D341Med (cell line): ENCODE results near the gene PLPPR1.

ENCODE experiments used
- DNase-seq: peaks from one replicate; pipeline ENCODE4 v3.0.0; 2012; ENCODE audit warnings: low spot score

Gene PLPPR1

GRCh38 chr9:101209670-101210069, 181.1 kb downstream of the PLPPR1 start:
- no peak for DNase-seq

- no peak for DNase-seq
Observed at GRCh38 chr9:101212661-101213060, 184.1 kb downstream of the PLPPR1 start.

- no peak for DNase-seq
Observed at GRCh38 chr9:101219030-101219429, 190.5 kb downstream of the PLPPR1 start.

GRCh38 chr9:101220341-101220740, 191.8 kb downstream of the PLPPR1 start:
- peak; percentile 53 for DNase-seq

DNA sequence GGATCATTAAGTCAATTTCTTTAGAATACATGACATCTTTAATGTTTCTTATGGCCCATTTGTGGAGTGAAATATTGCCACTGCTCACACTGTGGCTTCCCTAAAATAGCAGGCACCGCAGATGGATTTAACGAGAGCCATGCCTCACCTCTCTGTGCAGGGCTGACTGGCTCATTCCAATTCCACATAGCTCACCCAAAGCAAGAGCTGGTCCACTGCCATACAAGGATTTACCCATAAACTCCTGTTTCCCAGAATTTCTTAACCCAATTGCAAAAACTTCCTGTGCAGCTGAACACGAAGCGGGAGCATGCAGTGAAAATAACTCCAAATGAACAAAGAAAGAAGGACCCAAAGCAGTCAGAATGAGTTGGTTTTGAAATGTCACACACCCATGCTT, 196.7 kb downstream of the PLPPR1 start:
- DNase-seq, result no peak

DNA sequence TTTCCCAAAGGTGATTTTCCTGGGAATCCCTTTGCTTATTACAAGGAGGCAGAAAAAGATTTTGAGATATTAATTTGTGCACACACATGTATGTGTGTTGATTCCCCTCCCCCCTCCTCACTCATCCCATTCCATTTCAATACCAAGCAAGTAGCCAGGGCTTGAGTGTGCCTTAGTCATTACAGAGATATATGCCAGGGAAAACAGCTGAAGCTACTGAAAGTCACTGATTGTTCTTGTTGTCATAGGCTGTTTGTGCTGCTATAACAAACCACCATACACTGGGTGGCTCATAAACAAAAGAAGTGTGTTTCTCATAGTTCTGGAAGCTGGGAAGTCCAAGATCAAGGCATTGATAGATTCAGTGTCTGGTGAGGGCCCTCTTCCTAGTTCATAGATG, 197.6 kb downstream of the PLPPR1 start:
- DNase-seq, result no peak

- DNase-seq, result no peak
Observed at GRCh38 chr9:101226803-101227202, 198.3 kb downstream of the PLPPR1 start.

DNA sequence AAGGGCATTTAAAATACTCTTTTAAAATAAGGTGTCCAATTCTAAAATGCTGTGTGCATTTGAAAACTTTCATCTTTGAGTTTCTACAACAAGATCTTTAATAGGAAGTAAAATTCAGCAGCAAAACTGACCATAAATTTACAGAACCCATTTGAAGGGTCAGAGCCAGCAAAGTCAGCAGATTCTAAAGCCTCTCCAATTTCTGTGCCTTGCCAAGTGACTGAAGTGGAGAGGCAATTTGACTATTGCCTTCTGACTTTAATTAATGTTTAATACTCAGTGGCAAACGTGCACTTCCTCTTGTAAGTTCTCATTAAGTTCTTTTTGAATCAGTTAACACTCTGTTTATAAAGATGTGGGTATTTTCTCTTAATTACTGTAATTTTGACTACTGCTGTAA, 201.1 kb downstream of the PLPPR1 start:
- DNase-seq, result no peak

GRCh38 chr9:101232405-101232977, 204.0 kb downstream of the PLPPR1 start:
- DNase-seq, result no peak

GRCh38 chr9:101235105-101235866, 206.8 kb downstream of the PLPPR1 start:
- DNase-seq, result peak; percentile 47

- DNase-seq, result no peak
Observed at GRCh38 chr9:101242651-101243050, 214.1 kb downstream of the PLPPR1 start.

GRCh38 chr9:101246691-101247090, 218.2 kb downstream of the PLPPR1 start:
- DNase-seq, result no peak

GRCh38 chr9:101247297-101247696, 218.8 kb downstream of the PLPPR1 start:
- no peak for DNase-seq

DNA sequence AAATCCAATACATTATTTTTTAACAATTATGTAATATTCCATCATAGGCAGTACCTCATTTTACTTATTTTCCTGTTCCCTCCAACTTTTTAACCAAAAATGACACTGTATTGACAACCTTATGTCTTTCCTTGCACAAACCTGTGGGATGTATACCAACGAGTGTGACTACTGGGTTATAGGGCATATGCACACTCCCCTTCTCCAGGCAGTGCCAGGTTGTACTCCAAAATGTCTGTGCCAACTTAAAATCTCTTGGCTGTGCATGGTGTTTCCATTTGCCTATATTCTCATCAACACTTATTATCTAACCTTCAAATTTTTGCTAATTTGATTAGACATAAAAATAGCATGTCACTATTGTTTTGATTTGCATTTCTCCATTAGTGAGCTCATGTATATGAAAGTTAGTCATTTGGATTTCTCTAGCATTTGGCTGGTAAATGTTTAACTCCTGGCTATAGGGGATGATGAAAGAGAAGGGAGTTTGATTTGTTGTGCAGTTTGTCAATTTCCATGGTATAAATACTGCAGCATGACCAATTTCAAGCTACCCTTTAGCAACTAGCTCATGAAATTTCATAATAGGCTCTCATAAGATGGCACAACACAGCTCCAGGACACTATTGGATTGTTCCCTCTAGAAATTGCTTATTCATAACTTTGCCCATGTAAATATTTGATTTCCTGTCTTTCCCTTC, 226.4 kb downstream of the PLPPR1 start:
- DNase-seq, result no peak

GRCh38 chr9:101264727-101265126, 236.2 kb downstream of the PLPPR1 start:
- DNase-seq, result no peak

- no peak for DNase-seq
Observed at GRCh38 chr9:101265261-101265660, 236.7 kb downstream of the PLPPR1 start.

DNA sequence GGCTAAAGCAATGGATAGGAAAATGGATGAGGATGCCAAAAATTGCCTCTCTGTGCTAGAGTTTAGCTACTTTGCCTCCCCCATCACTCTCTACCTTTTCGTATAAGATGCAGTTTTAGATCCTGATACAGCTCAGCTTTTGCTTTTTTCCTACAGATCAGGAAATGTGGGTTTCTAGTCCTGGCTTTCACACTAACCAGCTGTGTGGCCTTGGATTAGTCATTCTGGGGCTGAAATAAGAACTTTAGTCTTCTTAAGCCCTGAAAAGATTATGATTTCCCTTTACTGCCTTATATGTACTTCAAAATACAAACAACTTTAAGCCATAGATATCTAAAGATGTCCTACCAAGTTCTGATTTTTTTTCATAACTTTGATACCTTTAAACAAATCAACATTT, 239.9 kb downstream of the PLPPR1 start:
- no peak for DNase-seq

DNA sequence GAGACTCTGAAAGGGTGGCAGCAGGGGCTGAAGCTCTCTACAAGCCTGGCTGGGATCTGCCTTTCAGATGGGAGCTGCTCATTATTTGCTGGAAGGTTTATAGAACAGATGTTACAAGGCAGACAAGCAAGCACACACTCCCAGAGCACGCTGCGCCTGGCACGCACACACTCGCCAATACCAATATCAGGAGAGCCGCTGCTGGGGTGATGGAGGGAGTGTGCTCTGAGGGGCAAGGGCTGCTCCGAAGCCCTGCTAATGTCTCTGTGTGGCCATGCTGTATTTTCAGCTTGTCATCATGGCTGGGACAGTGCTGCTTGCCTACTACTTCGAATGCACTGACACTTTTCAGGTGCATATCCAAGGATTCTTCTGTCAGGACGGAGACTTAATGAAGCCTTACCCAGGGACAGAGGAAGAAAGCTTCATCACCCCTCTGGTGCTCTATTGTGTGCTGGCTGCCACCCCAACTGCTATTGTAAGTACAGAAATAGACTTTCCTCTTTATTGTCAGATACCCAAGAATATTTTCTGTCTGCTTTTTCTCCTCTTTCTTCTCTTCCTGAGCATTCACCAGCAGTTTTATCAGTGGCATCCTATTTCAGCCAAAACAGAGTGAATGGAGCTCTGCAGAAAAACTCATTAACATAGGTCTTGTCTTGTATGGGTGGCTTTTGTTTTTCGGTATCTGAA, 241.2 kb downstream of the PLPPR1 start:
- no peak for DNase-seq

- DNase-seq, result no peak
Observed at GRCh38 chr9:101270302-101270701, 241.8 kb downstream of the PLPPR1 start.

- no peak for DNase-seq
Observed at GRCh38 chr9:101271102-101271501, 242.6 kb downstream of the PLPPR1 start.

GRCh38 chr9:101274971-101275768, 246.6 kb downstream of the PLPPR1 start:
- DNase-seq, result peak; percentile 31

- no peak for DNase-seq
Observed at GRCh38 chr9:101275769-101276250, 247.3 kb downstream of the PLPPR1 start.
